Upper lobe of left lung (tissue), 6 donors: ENCODE results near the gene ARL2. TPM values are rescaled to one million over a fixed set of nuclear protein-coding genes. Genes with fewer than 3 reads are reported as not detected.

Experiments
- ATAC-seq, 2 donors: fragments of 200-7000 bp; cut with Tn5 transposase; one replicate each; pipeline ENCODE4 v1.9.1; 2022; ENCODE audit warnings: mild to moderate bottlenecking in 2 of 2, moderate library complexity in 2 of 2; ENCODE audit not compliant: low FRiP score in 2 of 2
- DNase-seq, 2 donors: peaks; one replicate each; pipeline ENCODE4 v3.0.0-alpha.2; 2019 to 2020
- H3K27ac ChIP-seq, 4 donors: fragments of 200-600 bp; sonication (generic); one replicate each; pipeline ENCODE4 v1.5.1; 2016 to 2019
- H3K27me3 ChIP-seq, 4 donors: fragments of 200-600 bp; sonication (generic); one replicate each; pipeline ENCODE4 v1.5.1; 2017 to 2019
- H3K36me3 ChIP-seq, 4 donors: fragments of 200-600 bp; sonication (generic); one replicate each; pipeline ENCODE4 v1.5.1; 2016 to 2019
- H3K4me1 ChIP-seq, 4 donors: fragments of 200-600 bp; sonication (generic); one replicate each; pipeline ENCODE4 v1.5.1; 2018 to 2019
- H3K4me3 ChIP-seq, 4 donors: fragments of 200-600 bp; sonication (generic); one replicate each; pipeline ENCODE4 v1.5.1; 2017 to 2019; ENCODE audit warnings: mild to moderate bottlenecking in 2 of 4, moderate library complexity in 1 of 4
- H3K9me3 ChIP-seq, 4 donors: fragments of 200-600 bp; sonication (generic); one replicate each; pipeline ENCODE4 v1.5.1; 2018 to 2019
- EP300 ChIP-seq, 4 donors: sonication (generic); formaldehyde crosslinking; IDR thresholded peaks; one replicate each; pipeline ENCODE4 v1.5.1; 2017; ENCODE audit warnings: antibody characterized with exemption in 4 of 4, control low read depth in 2 of 4
- POLR2A ChIP-seq, 4 donors: fragments of 450-650 bp; IDR thresholded peaks; one replicate each; pipeline ENCODE4 v1.5.1; 2016 to 2017; ENCODE audit warnings: antibody characterized with exemption in 4 of 4, mild to moderate bottlenecking in 2 of 4
- POLR2AphosphoS5 ChIP-seq, 2 donors: sonication (generic); formaldehyde crosslinking; IDR thresholded peaks; one replicate each; pipeline ENCODE4 v1.5.1; 2017; ENCODE audit warnings: antibody characterized with exemption in 2 of 2
- WGBS, 2 donors: methylation state at CpG; one replicate each; pipeline ENCODE4 v1.1.5; 2017 to 2018; 5-methylcytosine and 5-hydroxymethylcytosine counted together
- total RNA-seq, 6 donors: library from RNA; depleted of rRNA in 4 of 6; stranded (reverse); fragments of >200 nt in 4 of 6; gene quantifications; one replicate each; pipeline versions ENCODE4 v1.1.0 to v1.2.1, GENCODE V29; 2016 to 2021
- TF ChIP-seq, protein P1 (sequence below), 6 experiments: fragments of 450-650 bp in 4 of 6; fragments of 200-600 bp in 2 of 6; sonication (generic) in 2 of 6; IDR thresholded peaks; one replicate each; pipeline ENCODE4 v1.5.1; 2016 to 2019; ENCODE audit warnings: antibody characterized with exemption in 6 of 6
- donor health status: DM: no; HTN: no; CAD: no; lungs with moderate emphysema.
- donor health status: DM: no; HTN: yes; CAD: no; lungs with severe emphysema.

The ARL2 gene
- total RNA-seq, 6 donors from 2014 or later = 41.9 to 113 (median 81.2) TPM

DNA sequence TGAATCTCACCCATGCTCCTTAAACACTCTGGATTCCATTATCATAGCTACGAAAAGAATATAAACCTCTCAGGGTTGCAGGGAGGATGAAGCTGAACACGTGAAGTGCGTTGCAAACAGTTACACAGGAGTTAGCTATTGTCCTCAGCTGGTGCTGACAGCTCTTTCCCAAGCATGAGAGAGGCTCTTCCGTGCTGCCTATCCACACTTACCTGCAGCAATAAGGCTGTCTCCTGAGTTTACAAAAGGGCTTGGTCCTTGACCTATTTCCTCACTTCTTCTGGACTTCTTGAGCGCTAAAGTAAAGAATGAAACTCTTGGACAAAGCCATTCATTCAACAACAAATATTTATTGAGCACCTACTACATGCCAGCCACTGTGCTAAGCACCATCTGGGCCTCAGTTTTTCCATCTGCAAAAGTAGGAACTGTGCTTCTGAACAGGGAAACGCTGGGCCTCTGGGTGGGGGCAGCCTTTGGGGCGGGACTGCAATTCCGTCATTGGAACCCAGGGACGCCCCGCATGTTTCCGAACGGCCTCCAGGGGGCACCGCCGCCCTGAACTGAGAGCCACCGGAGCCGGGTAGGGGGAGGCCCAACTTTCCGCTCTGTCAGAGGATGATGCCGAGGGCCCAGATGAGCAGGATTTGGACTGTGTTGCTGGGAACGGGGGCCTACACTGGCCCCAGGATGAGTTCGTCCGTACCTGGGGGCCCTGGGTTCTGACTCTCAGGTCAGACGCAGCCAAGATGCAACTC is 651 bp upstream of the ARL2 start:
- no peaks in the 10 kb centered on the region for H3K27me3 ChIP-seq
- peak overlapping the region; percentile 95 to 98 (median 97) for H3K27ac ChIP-seq
- TF ChIP-seq POLR2AphosphoS5 (IDR thresholded peaks at IDR 0.05) (peak; percentile 67 to 69), EP300 (IDR thresholded peaks at IDR 0.05) (no peak), POLR2A (IDR thresholded peaks at IDR 0.05) (peak in 3 of 4 donors; percentile 36 to 67 (median 39))
- TF ChIP-seq, protein P1, sequence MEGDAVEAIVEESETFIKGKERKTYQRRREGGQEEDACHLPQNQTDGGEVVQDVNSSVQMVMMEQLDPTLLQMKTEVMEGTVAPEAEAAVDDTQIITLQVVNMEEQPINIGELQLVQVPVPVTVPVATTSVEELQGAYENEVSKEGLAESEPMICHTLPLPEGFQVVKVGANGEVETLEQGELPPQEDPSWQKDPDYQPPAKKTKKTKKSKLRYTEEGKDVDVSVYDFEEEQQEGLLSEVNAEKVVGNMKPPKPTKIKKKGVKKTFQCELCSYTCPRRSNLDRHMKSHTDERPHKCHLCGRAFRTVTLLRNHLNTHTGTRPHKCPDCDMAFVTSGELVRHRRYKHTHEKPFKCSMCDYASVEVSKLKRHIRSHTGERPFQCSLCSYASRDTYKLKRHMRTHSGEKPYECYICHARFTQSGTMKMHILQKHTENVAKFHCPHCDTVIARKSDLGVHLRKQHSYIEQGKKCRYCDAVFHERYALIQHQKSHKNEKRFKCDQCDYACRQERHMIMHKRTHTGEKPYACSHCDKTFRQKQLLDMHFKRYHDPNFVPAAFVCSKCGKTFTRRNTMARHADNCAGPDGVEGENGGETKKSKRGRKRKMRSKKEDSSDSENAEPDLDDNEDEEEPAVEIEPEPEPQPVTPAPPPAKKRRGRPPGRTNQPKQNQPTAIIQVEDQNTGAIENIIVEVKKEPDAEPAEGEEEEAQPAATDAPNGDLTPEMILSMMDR (IDR thresholded peaks at IDR 0.05) = peak; percentile 71 to 89 (median 86)
- WGBS, 2 donors = 12 to 37% methylated on average over 6 to 19 of the region's 22 CpGs
- ATAC-seq (peak; percentile 96), DNase-seq (peak; percentile 95 to 97)
- H3K9me3 ChIP-seq = no peaks in the 10 kb centered on the region
- H3K36me3 ChIP-seq = peaks cover 0 to 3% (median 1%) of the 10 kb centered on the region in 4 donors
- peaks cover 15 to 27% (median 21%) of the 10 kb centered on the region in 4 donors for H3K4me1 ChIP-seq
- H3K4me3 ChIP-seq = peak overlapping the region; percentile 56 to 83 (median 68)

DNA sequence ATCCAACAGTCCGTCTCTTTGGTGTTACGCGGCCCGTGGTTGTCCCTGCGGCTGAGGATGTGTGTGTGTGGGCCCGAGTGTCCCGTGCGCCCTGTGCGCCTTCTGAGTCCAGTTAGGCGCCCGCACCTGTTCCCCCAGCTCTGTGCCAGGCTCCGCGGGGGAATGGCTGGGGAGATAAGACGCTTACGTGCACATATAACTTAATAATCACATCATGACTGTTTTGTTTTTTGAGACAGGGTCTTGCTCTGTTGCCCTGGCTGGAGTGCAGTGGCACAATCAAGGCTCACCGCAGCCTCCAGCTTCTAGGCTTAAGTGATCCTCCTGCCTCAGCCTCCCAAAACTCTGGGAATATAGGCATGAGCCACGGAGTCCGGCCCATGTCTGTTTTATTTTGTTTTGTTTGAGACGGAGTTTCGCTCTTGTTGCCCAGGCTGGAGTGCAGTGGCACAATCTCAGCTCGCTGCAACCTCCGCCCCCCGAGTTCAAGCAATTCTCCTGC is 817 bp downstream of the ARL2 start:
- no peaks in the 10 kb centered on the region for H3K9me3 ChIP-seq
- H3K27me3 ChIP-seq = no peaks in the 10 kb centered on the region
- peak overlapping the region; percentile 56 to 83 (median 68) for H3K4me3 ChIP-seq
- peaks cover 0 to 13% (median 9%) of the 10 kb centered on the region in 4 donors for H3K36me3 ChIP-seq
- peak in 1 of 2 donors; percentile 3 for ATAC-seq
- peaks cover 15 to 27% (median 21%) of the 10 kb centered on the region in 4 donors for H3K4me1 ChIP-seq
- WGBS, 2 donors = 41 to 90% methylated on average over 8 to 18 of the region's 23 CpGs
- TF ChIP-seq POLR2AphosphoS5 (IDR thresholded peaks at IDR 0.05) (no peak), EP300 (IDR thresholded peaks at IDR 0.05) (no peak), POLR2A (IDR thresholded peaks at IDR 0.05) (no peak)
- TF ChIP-seq, protein P1 (IDR thresholded peaks at IDR 0.05) = no peak
- peak overlapping the region; percentile 95 to 98 (median 97) for H3K27ac ChIP-seq
- no peak for DNase-seq

DNA sequence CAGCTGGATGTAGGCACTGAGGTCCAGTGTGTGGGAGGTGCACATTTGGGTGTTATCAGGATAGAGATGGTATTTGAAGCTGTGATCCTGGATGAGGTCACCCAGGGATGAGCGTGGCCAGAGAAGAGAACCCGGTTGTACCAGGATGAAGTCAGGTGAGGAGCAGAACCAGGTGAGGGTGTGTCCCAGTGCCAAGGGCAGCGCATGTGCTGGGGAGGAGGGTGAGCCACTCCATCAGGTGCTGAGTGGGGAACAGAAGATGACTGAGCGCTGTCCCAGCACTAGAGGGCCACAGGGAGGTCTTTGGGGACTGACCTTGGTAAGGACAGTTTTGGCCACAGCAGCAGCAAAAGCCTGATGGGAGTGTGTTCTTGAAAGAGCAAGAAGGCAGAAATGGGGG is 2.7 kb downstream of the ARL2 start:
- Histone ChIP-seq H3K4me3 (no peak overlapping the region), H3K9me3 (no peaks in the 10 kb centered on the region), H3K27me3 (no peaks in the 10 kb centered on the region), H3K27ac (no peak overlapping the region), H3K36me3 (peaks cover 0 to 31% (median 21%) of the 10 kb centered on the region in 4 donors), H3K4me1 (peaks cover 15 to 27% (median 21%) of the 10 kb centered on the region in 4 donors)
- TF ChIP-seq, protein P1 (IDR thresholded peaks at IDR 0.05) = no peak
- TF ChIP-seq EP300 (IDR thresholded peaks at IDR 0.05) = no peak
- TF ChIP-seq POLR2AphosphoS5 (IDR thresholded peaks at IDR 0.05) = no peak
- TF ChIP-seq POLR2A (IDR thresholded peaks at IDR 0.05) = no peak
- ATAC-seq (no peak), DNase-seq (no peak)
- 92 to 98% methylated on average over 4 of the region's 4 CpGs for WGBS, 2 donors

DNA sequence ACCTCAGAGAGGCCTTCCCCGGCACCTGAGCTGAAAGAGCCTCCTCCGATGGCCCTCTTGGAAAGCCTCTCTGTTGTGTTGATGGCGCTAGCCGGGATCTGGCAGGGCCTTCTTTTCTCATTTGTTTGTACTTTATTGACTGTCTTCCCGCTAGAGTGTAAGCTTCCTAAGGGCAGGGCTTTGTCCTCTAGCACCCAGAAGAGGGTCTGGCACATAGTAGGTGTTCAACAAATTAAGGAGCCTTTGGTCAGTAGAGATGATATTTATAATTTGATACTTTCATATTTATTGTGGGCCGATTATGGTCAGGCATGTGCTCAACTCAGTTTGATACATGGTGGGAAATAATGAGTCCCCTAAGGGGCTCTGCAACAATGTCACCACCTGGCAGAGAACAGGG is 4.0 kb downstream of the ARL2 start:
- Histone ChIP-seq H3K36me3 (peaks cover 0 to 37% (median 27%) of the 10 kb centered on the region in 4 donors), H3K27ac (no peak overlapping the region), H3K27me3 (no peaks in the 10 kb centered on the region), H3K9me3 (no peaks in the 10 kb centered on the region), H3K4me1 (peaks cover 11 to 23% (median 15%) of the 10 kb centered on the region in 4 donors), H3K4me3 (no peak overlapping the region)
- no peak for DNase-seq
- TF ChIP-seq POLR2A (IDR thresholded peaks at IDR 0.05) (no peak), POLR2AphosphoS5 (IDR thresholded peaks at IDR 0.05) (no peak), EP300 (IDR thresholded peaks at IDR 0.05) (no peak)
- TF ChIP-seq, protein P1 (IDR thresholded peaks at IDR 0.05) = no peak
- ATAC-seq = no peak
- 93 to 96% methylated on average over 6 of the region's 6 CpGs for WGBS, 2 donors
